Measurements from ENCODE around the gene PPHLN1. TPM values are rescaled to one million over a fixed set of nuclear protein-coding genes. Genes with fewer than 3 reads are reported as not detected.

PPHLN1 gene
- total and polyA plus RNA-seq, 2 of the 8 experiments (the other 6 are each of a cell fraction or from before 2014, with no cell fraction given) = 34.3 to 71.6 TPM

DNA sequence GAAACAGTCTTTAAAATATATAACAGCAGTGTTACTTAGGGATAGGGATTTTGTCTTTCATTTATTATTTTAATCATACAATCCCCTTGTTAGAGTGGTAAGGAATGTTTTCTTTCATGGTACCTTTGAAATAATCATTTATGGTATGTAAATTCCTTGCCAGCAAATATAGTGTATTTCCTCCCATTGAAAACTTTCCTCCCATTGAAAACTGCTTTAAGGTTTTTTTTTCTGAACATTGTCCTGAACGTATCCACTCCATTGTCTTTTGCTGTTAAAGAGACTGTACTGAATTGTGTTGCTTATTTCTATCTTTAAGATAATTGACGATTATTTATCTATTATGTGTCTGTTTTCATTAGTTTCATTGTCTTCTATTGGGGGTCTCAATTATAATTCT is 83.5 kb downstream of the PPHLN1 start:
- FAIRE-seq = no peak
- CTCF ChIA-PET (ENCODE audit: partially characterized antibody) = no interaction called here
- 82% methylated on average over 2 of the region's 2 CpGs; no CpG with 5 or more reads in 1 of the 2 experiments for WGBS, 2 experiments (ENCODE audit: extremely low coverage in 1 of 2, insufficient coverage in 1 of 2, insufficient read length in 1 of 2, insufficient replicate concordance in 2 of 2, low coverage in 1 of 2, low lambda C conversion rate in 2 of 2, missing lambda C conversion rate in 1 of 2)

More for the DNA sequence above, 83.5 kb downstream of the PPHLN1 start:
- H4K8ac ChIP-seq (ENCODE audit: extremely low read depth, insufficient read depth, low read length) = no peak overlapping the region
- POLR2A ChIA-PET (ENCODE audit: partially characterized antibody) = no interaction called here
- H3K9ac ChIP-seq (replicated peaks in 1 of 4; ENCODE audit: extremely low read depth in 1 of 4, low read depth in 3 of 4, low read length in 3 of 4) = no peak overlapping the region
- no peaks in the 10 kb centered on the region; the same call in 1 of the 2 replicates for H3K23me2 ChIP-seq (ENCODE audit: low read depth, low read length)
- no peak for TF ChIP-seq SRF (IDR thresholded peaks at IDR 0.05; ENCODE audit: low read depth, low read length)
- TF ChIP-seq, protein P1, sequence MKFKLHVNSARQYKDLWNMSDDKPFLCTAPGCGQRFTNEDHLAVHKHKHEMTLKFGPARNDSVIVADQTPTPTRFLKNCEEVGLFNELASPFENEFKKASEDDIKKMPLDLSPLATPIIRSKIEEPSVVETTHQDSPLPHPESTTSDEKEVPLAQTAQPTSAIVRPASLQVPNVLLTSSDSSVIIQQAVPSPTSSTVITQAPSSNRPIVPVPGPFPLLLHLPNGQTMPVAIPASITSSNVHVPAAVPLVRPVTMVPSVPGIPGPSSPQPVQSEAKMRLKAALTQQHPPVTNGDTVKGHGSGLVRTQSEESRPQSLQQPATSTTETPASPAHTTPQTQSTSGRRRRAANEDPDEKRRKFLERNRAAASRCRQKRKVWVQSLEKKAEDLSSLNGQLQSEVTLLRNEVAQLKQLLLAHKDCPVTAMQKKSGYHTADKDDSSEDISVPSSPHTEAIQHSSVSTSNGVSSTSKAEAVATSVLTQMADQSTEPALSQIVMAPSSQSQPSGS (IDR thresholded peaks at IDR 0.05; ENCODE audit: low read length) = no peak
- TF ChIP-seq EGR1 (IDR thresholded peaks at IDR 0.05; ENCODE audit: borderline replicate concordance, low read depth, low read length) = no peak
- no peak for TF ChIP-seq RNF2 (IDR thresholded peaks at IDR 0.05; ENCODE audit: borderline replicate concordance, low read depth, low read length, missing control alignments, poor library complexity, severe bottlenecking)
- no peak for TF ChIP-seq SAP30 (IDR thresholded peaks at IDR 0.05; ENCODE audit: insufficient read depth, insufficient replicate concordance, low read length)
- no peak for TF ChIP-seq BACH1 (IDR thresholded peaks at IDR 0.05; ENCODE audit: low read length)
- no peak for TF ChIP-seq CTBP2 (IDR thresholded peaks at IDR 0.05; ENCODE audit: borderline replicate concordance, insufficient read depth, insufficient read length, low read length)
- TF ChIP-seq SP4 (IDR thresholded peaks at IDR 0.05; ENCODE audit: low read length) = no peak
- TF ChIP-seq RBBP5 (IDR thresholded peaks at IDR 0.05; ENCODE audit: borderline replicate concordance, low read depth, low read length) = no peak
- no peak for TF ChIP-seq ZNF274 (IDR thresholded peaks at IDR 0.05; ENCODE audit: borderline replicate concordance, extremely low read depth, low read length)
- no peak for TF ChIP-seq CREB1 (IDR thresholded peaks at IDR 0.05)
- TF ChIP-seq CHD1 (IDR thresholded peaks at IDR 0.05; ENCODE audit: low read depth, low read length) = no peak
- TF ChIP-seq TAF1 (IDR thresholded peaks at IDR 0.05; ENCODE audit: low read depth, low read length) = no peak
- H2AFZ ChIP-seq (ENCODE audit: low read length) = no peak overlapping the region
- H3K18ac ChIP-seq (ENCODE audit: extremely low read depth, low read length) = no peak overlapping the region
- H3K4me1 ChIP-seq (replicated peaks in 1 of 4; ENCODE audit: control insufficient read depth in 3 of 4, insufficient read depth in 4 of 4, low read length in 3 of 4) = no peaks in the 10 kb centered on the region
- no peak for DNase-seq (ENCODE audit: low read depth in 1 of 2, low spot score in 2 of 2)
- no peak overlapping the region for H2BK20ac ChIP-seq (ENCODE audit: low read length)
- no peak overlapping the region for H3K4ac ChIP-seq (replicated peaks; ENCODE audit: insufficient read length, low read depth, low read length)
- H3K4me3 ChIP-seq (ENCODE audit: extremely low read depth in 1 of 4, insufficient read depth in 2 of 4, low read depth in 3 of 4, low read length in 4 of 4) = no peak overlapping the region
- H4K91ac ChIP-seq (replicated peaks; ENCODE audit: insufficient read length, low read length) = no peak overlapping the region
- H3K23ac ChIP-seq (ENCODE audit: insufficient read length) = no peak overlapping the region
- no peak overlapping the region for H2BK5ac ChIP-seq (ENCODE audit: low read depth, low read length)
- H3K36me3 ChIP-seq (ENCODE audit: control insufficient read depth in 2 of 4, insufficient read depth in 4 of 4, low read length in 3 of 4) = no peaks in the 10 kb centered on the region
- no peaks in the 10 kb centered on the region for H3K79me1 ChIP-seq (ENCODE audit: low read depth, low read length)
- no peak overlapping the region for H2BK12ac ChIP-seq (ENCODE audit: low read depth, low read length)
- H3K14ac ChIP-seq (ENCODE audit: insufficient read length) = no peak overlapping the region
- no peak overlapping the region for H3K56ac ChIP-seq (replicated peaks; ENCODE audit: insufficient read length, low read depth, low read length)
- H4K5ac ChIP-seq (ENCODE audit: insufficient read length, low read depth, low read length) = no peak overlapping the region
- no peak overlapping the region for H2BK120ac ChIP-seq (replicated peaks; ENCODE audit: low read depth, low read length)
- no peak overlapping the region for H3K4me2 ChIP-seq (ENCODE audit: insufficient read depth in 1 of 2, low read depth in 2 of 2, low read length in 2 of 2)
- H2BK15ac ChIP-seq (ENCODE audit: low read length) = no peak overlapping the region
- no peaks in the 10 kb centered on the region for H3K9me3 ChIP-seq (ENCODE audit: insufficient read depth in 2 of 2, low read depth in 1 of 2, low read length in 1 of 2)
- no peaks in the 10 kb centered on the region for H3K27me3 ChIP-seq (replicated peaks in 1 of 4; ENCODE audit: control insufficient read depth in 3 of 4, extremely low read depth in 1 of 4, insufficient read depth in 3 of 4, low read length in 3 of 4)
- H3K79me2 ChIP-seq (ENCODE audit: control insufficient read depth in 1 of 2, insufficient read depth in 2 of 2, low read length in 2 of 2) = no peaks in the 10 kb centered on the region
- H3K27ac ChIP-seq (ENCODE audit: low read depth, low read length) = no peak overlapping the region
- no peaks in the 10 kb centered on the region for H4K20me1 ChIP-seq (replicated peaks in 1 of 2; ENCODE audit: control insufficient read depth in 1 of 2, insufficient read depth in 2 of 2, low read length in 2 of 2)
- no peak overlapping the region for H2AK5ac ChIP-seq (ENCODE audit: low read depth, low read length)

Measured in H1 (cell line).